ENCODE measurements around the gene NR1I3.
"Not testable (repeated sequence)": the region's sequence is repeated elsewhere in the genome, so short reads cannot be mapped to it uniquely, and the experiment has no call there.

Gene NR1I3

GRCh38 chr1:161250100-161250499, 12.1 kb upstream of the NR1I3 start:
- DNase-seq (ENCODE audit: low spot score): not testable (repeated sequence)

DNA sequence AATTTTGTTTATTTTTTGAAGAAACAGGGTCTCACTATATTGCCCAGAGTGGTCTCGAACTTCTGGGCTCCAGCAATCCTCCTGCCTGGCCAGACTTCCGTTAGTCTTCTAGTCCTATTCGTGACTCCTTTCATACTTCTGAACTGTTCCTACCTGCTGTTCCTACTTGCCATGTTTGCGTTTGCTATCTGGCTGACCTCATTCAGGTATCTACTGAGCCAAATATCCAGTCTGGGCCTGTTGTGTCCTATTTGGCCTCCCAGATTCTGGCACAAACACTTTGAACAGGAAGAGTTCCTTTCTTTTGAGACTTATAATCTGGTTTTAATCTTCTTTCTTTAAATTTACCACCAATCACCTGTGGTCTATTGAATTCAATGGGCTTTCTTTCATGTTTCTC, 6.9 kb upstream of the NR1I3 start:
- DNase-seq (ENCODE audit: low spot score): no peak

- no peak for DNase-seq (ENCODE audit: low spot score)
Measured at GRCh38 chr1:161242313-161242712, 4.3 kb upstream of the NR1I3 start.

- no peak for DNase-seq (ENCODE audit: low spot score)
Measured at GRCh38 chr1:161241682-161242081, 3.7 kb upstream of the NR1I3 start.

GRCh38 chr1:161235957-161236775, 1.8 kb downstream of the NR1I3 start:
- no peak for DNase-seq (ENCODE audit: low spot score)

- no peak for DNase-seq (ENCODE audit: low spot score)
Measured at GRCh38 chr1:161233102-161233501, 4.9 kb downstream of the NR1I3 start.

GRCh38 chr1:161230762-161231161, 7.2 kb downstream of the NR1I3 start:
- no peak for DNase-seq (ENCODE audit: low spot score)

DNA sequence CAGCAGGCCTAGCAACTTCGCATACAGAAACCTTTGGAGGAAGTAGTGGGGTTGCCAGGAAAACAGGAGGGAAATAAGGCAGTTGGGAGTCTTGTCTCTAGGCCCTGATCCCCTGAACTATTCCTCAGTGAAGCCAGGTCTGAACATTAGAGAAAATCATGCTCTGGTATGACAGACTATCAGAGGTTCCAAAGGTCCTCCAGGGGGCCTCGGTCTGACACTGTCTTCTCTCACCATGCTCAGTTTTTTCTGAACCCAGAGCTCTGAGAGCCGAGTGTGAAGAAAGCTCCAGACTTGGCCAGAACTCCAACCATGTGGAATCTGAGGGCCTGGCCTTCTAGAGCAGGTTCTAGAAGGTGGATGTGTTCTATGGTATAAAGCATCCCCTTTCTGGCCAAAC, 8.1 kb downstream of the NR1I3 start:
- DNase-seq (ENCODE audit: low spot score): no peak

DNA sequence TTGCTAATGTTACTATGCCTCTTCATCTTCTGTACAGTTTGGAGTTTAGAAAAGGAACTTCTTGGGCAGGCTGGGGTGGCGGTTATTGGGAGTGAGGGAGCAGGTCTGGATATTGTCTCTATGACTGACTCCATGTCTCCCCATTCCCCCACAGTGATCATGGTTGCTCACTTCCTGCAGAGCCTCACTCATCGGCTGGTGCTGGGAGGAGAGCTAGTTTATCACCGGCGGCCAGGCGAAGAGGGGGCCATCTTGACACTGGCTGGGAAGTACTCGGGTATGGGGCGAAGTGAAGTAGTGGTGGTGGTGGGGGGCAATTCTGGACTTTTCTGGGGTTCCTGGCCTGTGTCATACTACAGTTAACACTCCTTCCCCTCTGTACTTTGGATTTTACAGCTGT, 10.0 kb downstream of the NR1I3 start:
- no peak for DNase-seq (ENCODE audit: low spot score)

DNA sequence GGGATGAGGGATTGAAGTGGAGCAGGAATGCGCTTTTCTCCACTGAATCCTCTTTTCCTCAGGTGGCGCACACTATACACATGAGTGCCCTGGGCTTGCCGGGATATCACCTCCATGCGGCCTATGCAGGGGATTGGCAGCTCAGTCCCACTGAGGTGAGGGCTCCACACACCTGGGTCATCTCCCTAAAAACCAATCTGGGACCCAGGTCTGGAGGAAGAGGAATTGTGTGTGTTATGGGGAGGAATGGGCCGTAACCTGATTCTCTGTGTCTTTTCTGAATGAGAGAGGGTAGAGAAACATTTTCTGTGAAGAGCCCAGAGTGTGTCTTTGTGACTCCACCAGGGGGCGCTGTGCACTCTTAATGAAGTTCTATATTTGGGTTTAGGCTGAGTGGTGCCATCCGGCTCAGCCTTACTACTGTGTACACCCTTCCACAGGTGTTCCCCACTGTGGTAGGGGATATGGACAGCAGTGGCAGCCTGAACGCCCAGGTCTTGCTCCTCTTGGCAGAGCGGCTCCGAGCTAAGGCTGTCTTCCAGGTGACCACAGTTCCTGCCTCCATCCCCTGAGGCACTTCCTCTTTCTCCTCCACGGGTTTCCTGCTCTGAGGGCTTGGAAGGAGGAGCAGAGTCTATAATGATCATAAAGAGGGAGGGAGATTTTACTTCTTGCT, 10.7 kb downstream of the NR1I3 start:
- DNase-seq (ENCODE audit: low spot score): peak; percentile 82

- DNase-seq (ENCODE audit: low spot score): no peak
Measured at GRCh38 chr1:161226759-161227158, 11.2 kb downstream of the NR1I3 start.

DNA sequence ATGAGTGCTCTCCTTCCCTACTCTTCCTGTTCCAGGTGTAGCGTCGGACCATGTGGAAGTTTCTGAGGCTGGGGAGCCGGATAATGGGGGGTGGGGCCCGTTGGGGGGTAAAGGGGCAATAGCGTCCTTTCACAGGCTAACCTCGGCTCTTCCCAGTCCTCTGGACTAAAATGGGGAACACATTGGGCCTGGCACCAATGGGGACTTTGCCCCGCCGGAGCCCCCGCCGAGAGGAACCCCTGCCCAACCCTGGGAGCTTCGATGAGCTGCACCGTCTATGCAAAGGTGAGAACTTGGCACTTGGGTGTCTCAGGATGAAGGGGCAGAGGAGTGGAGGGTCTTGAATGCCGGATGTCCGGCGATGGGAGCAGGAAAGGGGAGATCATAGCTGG, 11.7 kb downstream of the NR1I3 start:
- DNase-seq (ENCODE audit: low spot score): no peak

GRCh38 chr1:161225534-161226319, 12.3 kb downstream of the NR1I3 start, which contains the start of gene TOMM40L:
TOMM40L (plus strand) TSS chr1:161226060; CDS start chr1:161226490, 430 bp downstream.
- peak; percentile 96 for DNase-seq (ENCODE audit: low spot score)

DNA sequence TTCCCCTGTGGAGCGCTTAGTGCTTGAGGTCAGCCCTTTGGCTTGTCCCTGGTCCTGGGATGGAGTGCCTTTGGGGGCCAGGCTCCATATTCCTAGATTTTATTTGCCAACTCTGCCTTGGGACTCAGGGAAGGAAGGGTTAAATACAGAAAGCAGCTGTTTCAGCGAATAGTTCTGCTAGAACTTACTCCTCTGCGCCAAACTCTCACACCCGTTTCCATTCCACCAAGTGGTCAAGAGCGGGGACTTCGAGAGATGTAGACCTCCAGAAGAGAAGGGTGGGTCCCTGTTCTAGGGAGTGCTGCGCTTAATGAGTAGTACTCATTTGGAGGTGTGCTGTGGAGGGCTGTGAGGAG, 12.8 kb downstream of the NR1I3 start:
- DNase-seq (ENCODE audit: low spot score): no peak

DNA sequence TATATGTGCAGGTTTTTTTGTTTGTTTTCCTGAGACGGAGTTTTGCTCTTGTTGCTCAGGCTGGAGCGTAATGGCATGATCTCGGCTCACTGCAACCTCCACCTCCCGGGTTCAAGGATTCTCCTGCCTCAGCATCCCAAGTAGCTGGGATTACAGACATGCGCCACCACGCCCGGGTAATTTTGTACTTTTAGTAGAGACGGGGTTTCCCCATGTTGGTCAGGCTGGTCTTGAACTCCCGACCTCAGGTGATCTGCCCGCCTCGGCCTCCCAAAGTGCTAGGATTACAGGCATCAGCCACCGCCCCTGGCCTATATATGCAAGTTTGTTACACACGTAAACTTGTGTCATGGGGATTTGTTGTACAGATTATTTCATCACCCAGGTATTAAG, 13.3 kb downstream of the NR1I3 start:
- not testable (repeated sequence) for DNase-seq (ENCODE audit: low spot score)

DNA sequence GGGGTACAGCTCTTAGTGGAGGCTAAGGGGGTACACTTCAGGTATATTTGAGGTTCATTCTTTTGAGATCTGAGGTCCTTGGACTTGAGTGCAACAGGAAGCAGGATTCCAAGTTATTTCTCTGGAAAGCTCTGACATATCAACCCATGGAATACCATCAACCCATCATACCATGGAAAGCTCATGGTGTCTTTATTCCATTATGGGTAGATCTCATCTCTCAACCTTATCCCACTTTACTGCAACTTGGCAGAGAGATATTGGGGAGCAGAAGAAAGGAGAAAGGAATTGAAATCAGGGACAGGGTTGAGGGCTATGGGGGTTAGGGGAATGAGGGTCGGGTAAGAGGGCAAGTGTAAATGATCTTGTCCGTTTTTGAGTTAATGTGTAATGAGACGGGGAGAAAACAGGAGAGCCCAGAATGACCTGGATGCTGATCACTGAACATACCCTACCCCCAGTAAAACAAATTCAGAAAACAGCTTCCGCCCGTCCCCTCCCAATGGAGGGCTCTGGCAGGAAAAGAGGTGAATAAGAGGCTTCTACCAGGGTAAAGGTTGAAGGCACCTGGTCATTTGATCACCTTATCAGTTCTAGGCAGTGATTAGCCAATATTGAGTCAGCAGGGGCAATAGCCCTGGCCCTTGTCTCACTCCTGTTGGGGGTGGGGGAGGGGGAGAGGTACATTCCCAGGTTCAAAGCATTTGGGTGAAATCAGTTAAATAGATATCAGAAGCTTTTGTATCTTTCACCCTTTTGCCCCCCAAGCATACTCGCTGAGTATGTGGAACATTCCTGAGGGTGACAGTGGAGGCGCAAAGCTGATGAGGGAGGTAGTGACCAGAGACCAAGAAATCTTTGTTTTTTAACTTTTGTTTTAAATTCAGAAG, 14.0 kb downstream of the NR1I3 start:
- no peak for DNase-seq (ENCODE audit: low spot score)

- no peak for DNase-seq (ENCODE audit: low spot score)
Measured at GRCh38 chr1:161222175-161223019, 15.6 kb downstream of the NR1I3 start.

DNA sequence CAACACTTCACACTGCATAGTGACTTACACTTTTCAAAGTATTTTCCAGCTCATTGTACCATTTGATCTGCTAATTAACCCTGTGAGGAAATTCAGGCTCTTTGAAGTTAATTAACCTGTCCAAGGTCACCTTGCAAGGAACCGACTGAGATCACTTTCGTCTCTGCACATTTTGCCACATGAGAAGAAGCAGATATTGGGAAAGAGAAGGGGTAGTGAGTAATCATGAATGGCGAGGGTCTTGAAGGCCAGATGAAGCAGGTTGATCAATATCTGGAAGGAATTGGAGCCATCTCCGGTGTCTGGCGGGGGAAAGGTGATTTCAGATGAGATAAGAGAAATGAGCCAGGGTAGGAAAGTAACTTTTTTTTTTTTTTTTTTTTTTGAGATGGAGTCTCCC, 18.0 kb downstream of the NR1I3 start:
- no peak for DNase-seq (ENCODE audit: low spot score)

DNA sequence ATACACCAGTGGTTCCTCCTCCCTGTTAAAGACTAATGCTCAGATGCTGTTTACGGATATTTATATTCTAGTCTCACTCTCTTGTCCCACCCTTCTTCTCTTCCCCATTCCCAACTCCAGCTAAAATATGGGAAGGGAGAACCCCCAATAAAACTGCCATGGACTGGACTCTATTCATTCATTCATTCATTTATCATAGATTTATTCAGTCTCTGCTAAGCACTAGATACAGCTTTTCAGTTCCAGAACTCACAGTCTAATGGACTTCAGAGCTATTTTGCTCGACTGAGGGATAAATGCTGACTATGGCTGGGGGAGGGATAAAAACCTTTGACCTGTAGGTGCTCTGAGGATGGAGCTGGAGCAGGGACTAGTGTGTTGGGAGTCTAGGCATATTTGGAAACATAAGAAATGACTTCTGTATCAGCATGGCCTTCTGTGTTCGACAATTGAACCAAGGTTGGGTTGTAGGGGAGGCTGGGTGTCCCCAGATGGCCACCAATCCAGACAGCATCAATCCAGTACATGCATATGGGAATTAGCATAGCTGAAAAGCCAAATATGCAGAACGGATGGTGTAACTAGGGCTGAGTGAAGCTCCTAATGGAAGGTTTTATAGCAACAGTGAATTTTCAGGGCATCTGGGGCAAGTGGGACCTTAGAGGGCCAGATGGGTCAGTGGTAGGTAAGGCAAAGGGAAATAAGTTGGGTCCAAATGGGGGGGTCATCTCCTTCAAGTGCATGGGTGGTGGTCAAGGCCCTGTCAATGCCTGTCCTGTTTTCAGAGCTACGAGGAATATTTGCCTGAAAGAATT, 18.7 kb downstream of the NR1I3 start:
- DNase-seq (ENCODE audit: low spot score): no peak

Data from germinal center (tissue), 1 donor.